IPS-NIHi7 (cell line): ENCODE measurements around the gene PKP3.
"Not testable (repeated sequence)": the region's sequence is repeated elsewhere in the genome, so short reads cannot be mapped to it uniquely, and the experiment has no call there.

Experiments
- DNase-seq: peaks from one replicate; pipeline ENCODE4 v3.0.0; 2012; ENCODE audit warnings: mixed read lengths; ENCODE audit errors: extremely low spot score

PKP3 gene

GRCh38 chr11:377883-378500, 16.0 kb upstream of the PKP3 start:
- DNase-seq: no peak

- no peak for DNase-seq
Measured at GRCh38 chr11:379205-380094, 14.6 kb upstream of the PKP3 start.

- DNase-seq: no peak
Measured at GRCh38 chr11:380095-380480, 13.9 kb upstream of the PKP3 start.

DNA sequence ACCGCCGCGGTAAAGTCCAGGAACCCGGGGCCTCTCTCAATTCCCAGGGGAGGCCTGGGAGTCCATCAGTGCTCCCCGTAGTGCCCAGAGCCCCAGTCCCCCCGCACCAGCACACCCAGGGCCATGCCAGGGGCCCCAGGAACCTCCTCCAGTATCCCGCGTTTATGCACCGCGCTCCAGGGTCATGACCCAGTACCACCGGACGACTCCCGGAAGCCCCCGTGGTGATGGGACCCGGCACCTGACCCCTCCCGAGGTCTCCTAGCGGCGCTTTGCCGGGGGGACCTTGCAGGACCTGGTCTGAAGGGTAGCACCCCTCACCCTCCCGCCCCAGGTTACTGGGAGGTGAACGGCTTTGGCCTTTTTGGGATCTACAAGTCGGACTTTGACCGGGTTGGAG, 13.5 kb upstream of the PKP3 start:
- no peak for DNase-seq

DNA sequence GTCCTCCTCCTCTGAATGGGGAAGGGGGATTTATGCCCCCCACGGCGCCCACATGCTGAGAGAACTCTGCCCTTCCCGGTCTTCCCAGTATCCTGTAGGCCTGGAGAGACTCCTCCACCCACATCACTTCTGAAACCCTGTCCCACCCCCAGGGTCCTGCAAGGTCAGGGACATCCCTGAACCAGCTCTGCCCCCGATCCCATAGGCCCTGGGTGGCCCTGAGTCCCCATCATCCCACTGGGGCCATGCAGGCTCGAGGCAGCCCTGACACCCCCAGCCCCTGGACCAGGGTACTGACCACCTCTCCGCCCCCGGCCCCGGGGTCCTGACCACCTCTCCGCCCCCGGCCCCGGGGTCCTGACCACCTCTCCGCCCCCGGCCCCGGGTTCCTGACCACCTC, 13.0 kb upstream of the PKP3 start:
- no peak for DNase-seq

- DNase-seq: no peak
Measured at GRCh38 chr11:381501-382072, 12.4 kb upstream of the PKP3 start.

- DNase-seq: no peak
Measured at GRCh38 chr11:382081-382629, 11.9 kb upstream of the PKP3 start.

DNA sequence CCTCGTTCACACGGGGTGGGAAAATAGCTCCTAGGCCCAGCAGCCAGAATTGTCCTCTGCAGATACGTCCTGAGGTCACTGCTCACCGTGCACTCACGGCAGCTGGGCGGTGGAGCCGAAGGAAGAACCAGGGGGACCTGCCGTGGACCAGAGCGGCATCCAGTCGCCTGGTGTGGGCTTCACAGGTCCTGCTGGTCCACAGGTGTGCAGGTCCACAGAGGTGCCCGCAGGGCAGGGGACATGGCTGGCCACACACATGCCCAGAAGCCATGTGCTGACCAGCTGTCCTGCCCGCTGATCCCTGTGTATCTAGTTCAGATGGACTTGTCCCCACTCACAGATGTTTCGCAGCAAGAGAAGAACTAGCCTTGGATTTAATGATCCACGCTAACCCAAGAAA, 10.6 kb upstream of the PKP3 start:
- DNase-seq: no peak

DNA sequence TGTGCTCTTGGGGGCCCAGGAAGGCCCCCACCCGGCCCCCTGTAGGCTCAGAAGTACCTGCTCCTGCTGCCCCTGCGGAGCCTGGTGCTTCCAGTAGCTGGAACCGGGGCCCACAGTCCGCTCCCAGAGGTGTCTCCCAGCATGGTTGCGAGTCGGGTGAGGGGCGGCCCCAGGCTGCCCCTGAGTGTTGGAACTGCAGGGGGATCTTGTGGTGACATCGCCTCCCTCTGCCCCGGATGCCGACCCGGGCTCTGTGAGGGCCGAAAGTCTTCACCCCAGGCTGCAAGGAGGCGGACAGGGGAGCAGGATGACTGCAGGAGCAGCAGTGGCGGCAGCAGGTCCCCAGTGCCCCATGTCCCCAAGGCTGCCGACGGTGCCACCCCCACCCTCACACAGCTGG, 9.5 kb upstream of the PKP3 start:
- no peak for DNase-seq

- no peak for DNase-seq
Measured at GRCh38 chr11:385594-386351, 8.2 kb upstream of the PKP3 start.

DNA sequence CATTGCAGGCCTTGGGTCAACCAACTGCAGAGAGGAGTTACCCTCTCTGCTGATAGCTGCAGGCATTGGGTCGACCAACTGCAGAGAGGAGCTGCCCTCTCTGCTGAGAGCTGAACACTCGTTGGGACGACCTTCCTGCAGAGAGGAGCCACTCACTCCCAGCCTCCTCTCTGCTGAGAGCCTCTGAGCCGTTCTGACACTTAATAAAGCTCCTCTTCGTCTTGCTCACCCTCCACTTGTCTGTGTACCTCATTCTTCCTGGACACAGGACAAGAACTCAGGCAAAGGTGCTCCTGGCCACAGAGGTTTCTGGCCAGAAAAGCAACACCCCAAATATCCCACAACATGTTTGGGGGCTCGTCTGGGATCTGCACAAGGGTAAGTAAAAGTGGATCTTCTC, 7.5 kb upstream of the PKP3 start:
- DNase-seq: no peak

DNA sequence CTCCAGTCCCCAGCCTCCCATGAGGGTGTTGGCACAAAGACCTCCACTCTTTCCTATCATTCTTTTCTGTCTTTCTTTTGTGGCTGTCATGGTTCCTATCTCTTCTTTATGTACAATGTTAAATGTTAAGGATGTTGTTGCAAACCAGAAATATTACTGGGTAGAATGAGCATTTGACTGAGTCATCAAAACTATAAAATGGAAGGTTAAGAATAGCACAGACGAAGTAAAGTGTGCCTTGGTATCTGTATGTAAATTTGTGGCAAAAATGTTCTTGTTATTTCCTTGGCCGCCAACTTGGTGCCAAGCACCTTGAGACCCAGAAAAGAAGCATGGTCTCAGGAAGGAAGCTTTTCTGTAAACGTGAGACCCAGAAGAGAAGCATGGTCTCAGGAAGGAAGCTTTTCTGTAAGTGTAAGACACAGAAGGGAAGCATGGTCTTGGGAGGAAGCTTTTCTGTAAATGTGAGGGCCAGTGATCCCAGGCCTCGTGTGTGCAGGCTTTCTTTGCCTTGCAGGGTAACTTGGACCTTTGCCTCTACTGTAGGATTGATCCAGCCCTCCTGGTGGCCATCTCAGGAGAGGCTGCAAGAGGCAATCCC, 6.7 kb upstream of the PKP3 start:
- no peak for DNase-seq

- DNase-seq: not testable (repeated sequence)
Measured at GRCh38 chr11:389369-389768, 4.6 kb upstream of the PKP3 start.

DNA sequence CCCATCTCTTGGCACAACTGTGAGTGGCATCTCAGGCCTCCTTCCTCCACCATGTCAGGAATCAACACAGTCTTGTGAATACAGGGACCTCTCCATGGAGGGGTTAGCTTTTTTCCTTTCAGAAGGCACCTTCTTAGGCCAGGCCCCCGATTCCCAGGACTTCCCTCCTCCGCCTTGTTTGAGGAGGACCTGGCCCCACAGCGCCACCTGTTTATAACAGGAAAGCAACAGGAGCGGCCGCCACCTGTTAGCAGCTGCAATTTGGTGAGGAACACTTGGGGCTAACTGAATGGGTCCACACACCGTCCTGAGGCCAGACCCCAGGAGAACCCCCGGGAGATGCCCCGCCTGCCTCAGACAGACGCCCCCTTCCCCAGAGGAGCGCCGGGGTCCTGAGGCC, 3.8 kb upstream of the PKP3 start:
- peak; percentile 75 for DNase-seq

DNA sequence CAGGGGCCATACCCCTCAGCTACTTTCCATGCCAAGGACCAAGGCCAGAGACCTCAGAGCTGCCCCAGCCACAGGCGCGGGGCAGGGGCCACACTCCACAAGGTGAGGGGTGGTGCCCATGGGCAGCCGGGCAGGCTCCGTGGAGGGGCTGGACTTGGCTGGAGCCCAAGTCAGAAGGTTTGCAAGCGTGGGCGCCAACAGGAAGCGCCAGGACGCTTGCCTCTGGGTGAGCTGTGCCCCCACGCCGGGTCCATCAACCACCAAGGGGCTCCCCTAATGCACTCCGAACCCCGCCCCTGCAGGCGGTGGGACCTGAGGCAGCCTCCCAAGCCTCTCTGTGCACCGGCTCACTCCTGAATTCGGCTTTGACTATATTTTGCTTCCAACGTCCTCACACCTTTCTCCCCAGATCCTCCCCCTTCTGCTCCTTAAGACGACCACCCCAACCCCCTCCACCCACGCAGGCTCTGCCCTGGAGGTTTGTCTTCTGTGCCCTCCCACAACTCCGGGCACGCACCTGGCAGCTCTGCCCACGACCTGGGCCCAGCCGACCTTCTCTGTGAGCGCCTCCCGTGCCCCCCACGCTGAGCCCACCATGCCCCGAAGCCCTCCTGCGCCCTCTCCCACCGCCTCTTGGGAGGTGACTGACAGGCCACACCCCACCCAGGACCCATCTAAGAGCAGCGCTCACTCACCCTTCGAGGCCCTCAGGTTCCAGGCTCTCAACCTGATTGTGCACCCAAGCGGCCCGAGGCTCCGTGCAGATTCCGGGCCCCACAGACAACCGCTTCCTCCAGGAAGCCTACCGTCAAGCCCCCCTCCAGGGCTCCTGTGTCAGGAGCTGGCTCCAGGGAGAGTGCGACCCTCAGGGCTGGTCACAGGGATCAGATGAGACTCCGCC, 2.6 kb upstream of the PKP3 start:
- DNase-seq: no peak

DNA sequence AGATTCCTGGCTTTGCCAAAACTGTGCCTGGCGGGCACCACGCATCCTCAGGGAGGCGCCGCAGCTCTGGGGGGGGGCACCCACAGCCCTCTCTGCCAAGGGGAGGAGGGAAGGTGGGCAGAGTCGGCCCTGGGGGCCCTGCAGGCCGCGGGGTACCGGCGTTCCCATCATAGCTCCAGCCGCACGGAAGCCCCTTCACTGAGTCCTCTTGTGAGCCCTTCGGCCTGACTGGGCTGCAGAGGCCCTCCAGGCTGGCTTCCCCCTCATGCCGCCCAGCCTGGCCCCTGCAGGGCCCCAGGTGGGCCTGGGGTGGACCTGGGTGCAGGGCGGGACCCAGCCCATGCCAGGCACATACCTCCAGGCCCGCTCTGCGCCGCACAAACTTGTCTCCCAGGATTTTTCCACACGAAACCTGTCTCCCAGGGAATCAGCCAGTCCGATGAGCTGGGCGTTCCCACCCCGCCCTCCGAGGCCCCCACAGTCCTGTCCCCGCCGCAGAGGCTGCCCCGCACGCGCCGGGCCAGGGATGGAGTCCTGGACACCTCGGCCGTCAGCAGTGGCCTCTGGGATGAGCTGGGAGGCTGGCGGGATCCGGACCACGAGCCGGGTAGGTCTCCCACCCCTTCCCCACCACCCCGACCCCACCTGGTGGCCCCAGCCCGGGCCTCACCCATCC, 1.8 kb upstream of the PKP3 start:
- no peak for DNase-seq

DNA sequence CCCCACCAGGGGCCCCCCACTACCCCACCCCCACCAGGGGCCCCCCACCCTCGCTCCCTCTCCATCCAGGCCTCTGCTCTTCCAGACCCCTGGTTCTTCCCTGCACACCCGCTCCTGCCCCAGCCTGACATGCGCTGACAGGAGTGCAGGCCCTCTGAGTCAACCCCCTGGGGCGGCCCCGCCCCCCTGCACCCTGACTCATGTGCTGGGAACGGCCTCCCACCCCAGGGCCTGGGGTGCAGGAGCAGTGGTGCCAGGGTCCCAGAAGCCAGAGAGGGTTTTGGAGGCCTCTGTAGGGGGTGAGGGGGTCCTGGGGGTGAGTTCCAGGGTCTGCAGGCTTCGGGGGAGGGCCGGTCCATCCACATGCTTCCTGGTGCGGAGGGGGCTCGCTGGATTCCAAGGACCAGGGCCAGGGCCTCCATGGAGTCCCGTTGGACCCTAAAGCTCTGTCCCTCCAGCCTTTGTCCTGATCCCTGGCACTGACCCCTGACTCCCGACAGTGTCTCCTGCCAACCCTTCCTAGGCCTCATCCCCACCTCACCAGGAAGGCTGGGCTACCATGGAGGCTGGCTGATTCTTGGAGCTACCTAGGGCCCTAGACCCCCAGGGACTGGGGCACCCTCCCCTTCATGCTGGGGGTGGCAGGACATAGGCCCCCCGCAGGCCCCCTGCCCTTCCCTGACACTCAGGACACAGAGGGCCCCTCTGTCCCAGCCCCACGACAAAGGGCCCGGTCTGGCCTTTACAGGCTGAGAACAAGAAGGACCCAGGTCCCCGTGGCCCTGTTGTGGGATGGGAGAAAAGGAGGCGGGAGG, 583 bp upstream of the PKP3 start:
- no peak for DNase-seq

DNA sequence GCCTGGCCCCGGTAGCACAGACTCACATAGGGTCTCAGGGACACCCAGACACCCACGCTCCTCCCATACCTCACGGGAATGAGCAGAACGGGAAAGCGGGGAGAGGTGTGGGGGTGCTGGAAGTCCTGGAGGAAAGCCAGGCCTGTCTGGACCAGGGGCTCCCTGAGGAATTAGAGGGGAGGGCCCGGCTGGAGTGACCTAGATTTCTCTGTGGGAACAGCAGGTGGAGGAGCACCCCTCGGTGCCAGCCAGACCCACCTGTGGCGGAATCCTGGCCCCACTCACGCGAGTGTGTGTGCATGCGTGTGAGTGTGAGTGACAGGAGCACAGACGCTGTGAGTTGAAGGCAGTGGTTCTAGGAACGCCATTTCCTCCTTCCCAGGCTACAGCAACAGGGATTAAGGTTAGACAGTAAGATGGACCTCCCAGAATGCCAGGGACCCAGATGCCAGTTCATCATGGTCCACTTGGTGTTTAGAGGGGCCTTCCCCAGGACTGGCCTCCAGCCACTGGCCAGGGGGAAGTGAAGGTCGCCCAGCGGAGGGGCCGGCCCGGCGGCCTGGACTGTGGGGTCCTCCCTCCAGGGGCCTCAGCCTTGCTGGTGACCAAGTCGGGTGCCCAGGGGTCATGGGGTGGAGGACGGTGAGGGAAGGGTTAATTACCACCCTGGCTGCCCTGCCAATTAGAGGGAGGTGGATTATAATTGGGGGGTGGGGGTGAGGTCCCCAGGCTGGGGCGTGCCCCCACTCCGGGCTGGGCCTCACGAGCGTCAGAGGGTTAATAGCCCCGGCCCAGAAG, 1.0 kb downstream of the PKP3 start:
- DNase-seq: no peak
